HCT116 (cell line): ENCODE measurements around the gene IPO11.

ENCODE experiments used
- CEBPB ChIP-seq: IDR thresholded peaks from 2 replicates; pipeline ENCODE4 v1.6.1; 2012; ENCODE audit warnings: low read depth
- EZH2 ChIP-seq: fragments of 200-600 bp; sonication (generic); IDR thresholded peaks from 2 replicates; pipeline ENCODE4 v1.6.1; 2017; ENCODE audit warnings: antibody characterized with exemption, mixed run types
- JUND ChIP-seq: IDR thresholded peaks from 2 replicates; pipeline ENCODE4 v1.6.1; 2012
- MAX ChIP-seq: IDR thresholded peaks from 2 replicates; pipeline ENCODE4 v1.6.1; 2012
- POLR2A ChIP-seq: IDR thresholded peaks from 2 replicates; pipeline ENCODE4 v1.7.0; 2011; ENCODE audit warnings: borderline replicate concordance; ENCODE audit not compliant: insufficient read depth, insufficient read length; ENCODE audit errors: extremely low read depth
- RAD21 ChIP-seq: IDR thresholded peaks from 2 replicates; pipeline ENCODE4 v1.6.1; 2012; ENCODE audit warnings: low read depth, mild to moderate bottlenecking
- YY1 ChIP-seq: IDR thresholded peaks from 2 replicates; pipeline ENCODE4 v1.6.1; 2011; ENCODE audit warnings: low read length, low read depth, moderate library complexity, mild to moderate bottlenecking; ENCODE audit not compliant: insufficient replicate concordance; ENCODE audit errors: extremely low read depth
- TF ChIP-seq, protein P1 (sequence below), 3 experiments: fragments of 200-600 bp in 1 of 3; sonication (generic) in 1 of 3; IDR thresholded peaks in 2 of 3; conservative IDR thresholded peaks in 1 of 3; 2 replicates each; pipeline ENCODE4 v1.5.1; 2012 to 2017; ENCODE audit warnings: low read depth in 2 of 3, low read length in 2 of 3, antibody characterized with exemption in 1 of 3, borderline replicate concordance in 1 of 3, control low read depth in 1 of 3, mild to moderate bottlenecking in 1 of 3, mixed read lengths in 1 of 3, mixed run types in 1 of 3, moderate library complexity in 1 of 3; ENCODE audit not compliant: insufficient read depth in 1 of 3
- TF ChIP-seq, protein P2 (sequence below): IDR thresholded peaks from 2 replicates; pipeline ENCODE4 v1.6.1; 2012

- TF ChIP-seq RAD21: no peak
- TF ChIP-seq CEBPB: no peak
- no peak for TF ChIP-seq EZH2
- TF ChIP-seq MAX: no peak
- TF ChIP-seq YY1: no peak
- TF ChIP-seq POLR2A: no peak
- TF ChIP-seq, protein P1, sequence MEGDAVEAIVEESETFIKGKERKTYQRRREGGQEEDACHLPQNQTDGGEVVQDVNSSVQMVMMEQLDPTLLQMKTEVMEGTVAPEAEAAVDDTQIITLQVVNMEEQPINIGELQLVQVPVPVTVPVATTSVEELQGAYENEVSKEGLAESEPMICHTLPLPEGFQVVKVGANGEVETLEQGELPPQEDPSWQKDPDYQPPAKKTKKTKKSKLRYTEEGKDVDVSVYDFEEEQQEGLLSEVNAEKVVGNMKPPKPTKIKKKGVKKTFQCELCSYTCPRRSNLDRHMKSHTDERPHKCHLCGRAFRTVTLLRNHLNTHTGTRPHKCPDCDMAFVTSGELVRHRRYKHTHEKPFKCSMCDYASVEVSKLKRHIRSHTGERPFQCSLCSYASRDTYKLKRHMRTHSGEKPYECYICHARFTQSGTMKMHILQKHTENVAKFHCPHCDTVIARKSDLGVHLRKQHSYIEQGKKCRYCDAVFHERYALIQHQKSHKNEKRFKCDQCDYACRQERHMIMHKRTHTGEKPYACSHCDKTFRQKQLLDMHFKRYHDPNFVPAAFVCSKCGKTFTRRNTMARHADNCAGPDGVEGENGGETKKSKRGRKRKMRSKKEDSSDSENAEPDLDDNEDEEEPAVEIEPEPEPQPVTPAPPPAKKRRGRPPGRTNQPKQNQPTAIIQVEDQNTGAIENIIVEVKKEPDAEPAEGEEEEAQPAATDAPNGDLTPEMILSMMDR (IDR thresholded peaks at IDR 0.05 in 2 of 3, conservative IDR thresholded peaks at IDR 0.05 in 1 of 3; ENCODE audit: borderline replicate concordance in 1 of 3, insufficient read depth in 1 of 3, low read depth in 2 of 3, low read length in 2 of 3): no peak
- TF ChIP-seq JUND: no peak
- TF ChIP-seq, protein P2, sequence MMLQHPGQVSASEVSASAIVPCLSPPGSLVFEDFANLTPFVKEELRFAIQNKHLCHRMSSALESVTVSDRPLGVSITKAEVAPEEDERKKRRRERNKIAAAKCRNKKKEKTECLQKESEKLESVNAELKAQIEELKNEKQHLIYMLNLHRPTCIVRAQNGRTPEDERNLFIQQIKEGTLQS: no peak
These were observed 167.2 kb downstream of the IPO11 start for GRCh38 chr5:62579761-62580160.
